ENCODE results near the gene LCN6. TPM values are rescaled to one million over a fixed set of nuclear protein-coding genes. Genes with fewer than 3 reads are reported as not detected.

LCN6 gene
- total and polyA plus RNA-seq, 2 of the 13 experiments (the other 11 are each of a cell fraction or from before 2014, with no cell fraction given): not detected

DNA sequence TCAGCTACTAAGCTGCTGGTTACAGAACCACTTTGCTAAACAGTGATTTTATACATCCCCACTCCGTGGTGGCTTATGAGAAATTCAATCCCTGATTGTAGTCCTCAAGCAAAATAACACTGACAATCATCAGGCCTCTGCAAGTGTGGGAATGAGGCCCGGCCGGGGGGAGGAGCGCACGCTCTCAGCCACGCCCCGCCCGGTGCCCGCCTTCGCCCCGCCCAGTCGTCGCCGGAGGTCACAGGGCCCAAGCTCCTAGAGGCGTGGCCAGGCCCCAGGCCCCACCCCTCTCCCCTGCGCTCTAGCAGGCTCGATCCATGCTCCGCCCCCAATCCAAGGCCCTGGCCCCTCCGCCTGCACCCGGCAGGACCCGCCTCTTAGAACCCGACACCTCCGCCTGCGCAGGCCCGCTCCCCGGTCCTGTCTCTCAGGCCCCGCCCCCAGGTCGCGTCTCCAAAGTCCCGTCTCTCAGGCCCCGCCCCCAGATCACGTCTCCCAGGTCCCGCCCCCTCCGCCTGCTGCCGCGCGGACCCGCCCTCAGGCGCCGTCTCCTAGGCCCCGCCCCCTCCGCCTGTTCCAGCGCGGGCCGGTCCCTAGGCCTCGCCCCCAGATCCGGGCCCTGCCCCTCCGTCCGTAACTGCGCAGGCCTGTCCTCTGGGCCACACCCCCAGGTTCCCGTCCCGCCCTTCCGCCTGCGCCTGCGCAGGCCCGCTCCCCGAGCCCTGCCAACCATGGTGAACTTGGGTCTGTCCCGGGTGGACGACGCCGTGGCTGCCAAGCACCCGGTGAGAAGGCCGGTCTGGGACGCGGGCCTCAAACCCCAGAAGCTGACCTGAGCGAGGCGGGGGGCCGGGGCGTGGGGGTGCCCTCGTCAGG is 42.6 kb upstream of the LCN6 start, which contains the start of gene TMEM141 (continued):
- TF ChIP-seq, protein P1, sequence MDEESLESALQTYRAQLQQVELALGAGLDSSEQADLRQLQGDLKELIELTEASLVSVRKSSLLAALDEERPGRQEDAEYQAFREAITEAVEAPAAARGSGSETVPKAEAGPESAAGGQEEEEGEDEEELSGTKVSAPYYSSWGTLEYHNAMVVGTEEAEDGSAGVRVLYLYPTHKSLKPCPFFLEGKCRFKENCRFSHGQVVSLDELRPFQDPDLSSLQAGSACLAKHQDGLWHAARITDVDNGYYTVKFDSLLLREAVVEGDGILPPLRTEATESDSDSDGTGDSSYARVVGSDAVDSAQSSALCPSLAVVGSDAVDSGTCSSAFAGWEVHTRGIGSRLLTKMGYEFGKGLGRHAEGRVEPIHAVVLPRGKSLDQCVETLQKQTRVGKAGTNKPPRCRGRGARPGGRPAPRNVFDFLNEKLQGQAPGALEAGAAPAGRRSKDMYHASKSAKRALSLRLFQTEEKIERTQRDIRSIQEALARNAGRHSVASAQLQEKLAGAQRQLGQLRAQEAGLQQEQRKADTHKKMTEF (CRISPR knock-in tag; IDR thresholded peaks at IDR 0.05): peak; percentile 38
- peak; percentile 78; the same call in 1 of the 3 replicates for TF ChIP-seq MXI1 (IDR thresholded peaks at IDR 0.05; ENCODE audit: borderline replicate concordance, low read depth, low read length)
- TF ChIP-seq TAF1 (CRISPR knock-in tag; IDR thresholded peaks at IDR 0.05): peak; percentile 84
- peak in 1 of 2 experiments; percentile 35; a peak in 2 of 4 replicates for TF ChIP-seq KLF16 (CRISPR knock-in tag; IDR thresholded peaks at IDR 0.05)
- TF ChIP-seq ZNF296 (CRISPR knock-in tag; conservative IDR thresholded peaks at IDR 0.05): no peak
- TF ChIP-seq MBD4 (IDR thresholded peaks at IDR 0.05; ENCODE audit: borderline replicate concordance, low read length): no peak
- TF ChIP-seq, protein P2, sequence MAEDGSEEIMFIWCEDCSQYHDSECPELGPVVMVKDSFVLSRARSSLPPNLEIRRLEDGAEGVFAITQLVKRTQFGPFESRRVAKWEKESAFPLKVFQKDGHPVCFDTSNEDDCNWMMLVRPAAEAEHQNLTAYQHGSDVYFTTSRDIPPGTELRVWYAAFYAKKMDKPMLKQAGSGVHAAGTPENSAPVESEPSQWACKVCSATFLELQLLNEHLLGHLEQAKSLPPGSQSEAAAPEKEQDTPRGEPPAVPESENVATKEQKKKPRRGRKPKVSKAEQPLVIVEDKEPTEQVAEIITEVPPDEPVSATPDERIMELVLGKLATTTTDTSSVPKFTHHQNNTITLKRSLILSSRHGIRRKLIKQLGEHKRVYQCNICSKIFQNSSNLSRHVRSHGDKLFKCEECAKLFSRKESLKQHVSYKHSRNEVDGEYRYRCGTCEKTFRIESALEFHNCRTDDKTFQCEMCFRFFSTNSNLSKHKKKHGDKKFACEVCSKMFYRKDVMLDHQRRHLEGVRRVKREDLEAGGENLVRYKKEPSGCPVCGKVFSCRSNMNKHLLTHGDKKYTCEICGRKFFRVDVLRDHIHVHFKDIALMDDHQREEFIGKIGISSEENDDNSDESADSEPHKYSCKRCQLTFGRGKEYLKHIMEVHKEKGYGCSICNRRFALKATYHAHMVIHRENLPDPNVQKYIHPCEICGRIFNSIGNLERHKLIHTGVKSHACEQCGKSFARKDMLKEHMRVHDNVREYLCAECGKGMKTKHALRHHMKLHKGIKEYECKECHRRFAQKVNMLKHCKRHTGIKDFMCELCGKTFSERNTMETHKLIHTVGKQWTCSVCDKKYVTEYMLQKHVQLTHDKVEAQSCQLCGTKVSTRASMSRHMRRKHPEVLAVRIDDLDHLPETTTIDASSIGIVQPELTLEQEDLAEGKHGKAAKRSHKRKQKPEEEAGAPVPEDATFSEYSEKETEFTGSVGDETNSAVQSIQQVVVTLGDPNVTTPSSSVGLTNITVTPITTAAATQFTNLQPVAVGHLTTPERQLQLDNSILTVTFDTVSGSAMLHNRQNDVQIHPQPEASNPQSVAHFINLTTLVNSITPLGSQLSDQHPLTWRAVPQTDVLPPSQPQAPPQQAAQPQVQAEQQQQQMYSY (CRISPR knock-in tag; IDR thresholded peaks at IDR 0.05): 0 out of 2 replicates have a peak, but pooled peaks have one; percentile 12
- TF ChIP-seq ZNF274 (CRISPR knock-in tag; IDR thresholded peaks at IDR 0.05): no peak; the same call in 1 of the 2 replicates
- TF ChIP-seq UBTF (CRISPR knock-in tag; IDR thresholded peaks at IDR 0.05): peak; percentile 72; the same call in 1 of the 2 replicates
- TF ChIP-seq TSC22D2 (CRISPR knock-in tag; IDR thresholded peaks at IDR 0.05; ENCODE audit: borderline replicate concordance): 0 out of 2 replicates have a peak, but pooled peaks have one; percentile 29
- TF ChIP-seq ZNF317 (CRISPR knock-in tag; IDR thresholded peaks at IDR 0.05): no peak
- 0 out of 2 replicates have a peak, but pooled peaks have one; percentile 51 for TF ChIP-seq ARNT2 (CRISPR knock-in tag; IDR thresholded peaks at IDR 0.05; ENCODE audit: low read depth)
- TF ChIP-seq YEATS4 (CRISPR knock-in tag; IDR thresholded peaks at IDR 0.05; ENCODE audit: borderline replicate concordance): peak; percentile 44; the same call in 1 of the 2 replicates
- TF ChIP-seq ZNF546 (CRISPR knock-in tag; conservative IDR thresholded peaks at IDR 0.05): peak; percentile 68; the same call in 1 of the 2 replicates
- peak; percentile 72 for TF ChIP-seq HNRNPLL (IDR thresholded peaks at IDR 0.05; ENCODE audit: low read depth, low read length, poor library complexity, severe bottlenecking)
- peak; percentile 67; the same call in 1 of the 2 replicates for TF ChIP-seq ZFX (CRISPR knock-in tag; IDR thresholded peaks at IDR 0.05; ENCODE audit: low read depth)
- peak; percentile 32; the same call in 1 of the 2 replicates for TF ChIP-seq ETV5 (CRISPR knock-in tag; IDR thresholded peaks at IDR 0.05; ENCODE audit: borderline replicate concordance)
- TF ChIP-seq ZNF580 (CRISPR knock-in tag; IDR thresholded peaks at IDR 0.05; ENCODE audit: borderline replicate concordance, low read depth): 0 out of 2 replicates have a peak, but pooled peaks have one; percentile 22
- peak; percentile 83; the same call in 1 of the 2 replicates for TF ChIP-seq SALL2 (CRISPR knock-in tag; IDR thresholded peaks at IDR 0.05)
- 0 out of 4 replicates have a peak, but pooled peaks of 1 of the 2 experiments have one; percentile 10 for TF ChIP-seq NR2F1 (CRISPR knock-in tag; IDR thresholded peaks at IDR 0.05)
